ENCODE data around the gene SLAIN2.

DNA sequence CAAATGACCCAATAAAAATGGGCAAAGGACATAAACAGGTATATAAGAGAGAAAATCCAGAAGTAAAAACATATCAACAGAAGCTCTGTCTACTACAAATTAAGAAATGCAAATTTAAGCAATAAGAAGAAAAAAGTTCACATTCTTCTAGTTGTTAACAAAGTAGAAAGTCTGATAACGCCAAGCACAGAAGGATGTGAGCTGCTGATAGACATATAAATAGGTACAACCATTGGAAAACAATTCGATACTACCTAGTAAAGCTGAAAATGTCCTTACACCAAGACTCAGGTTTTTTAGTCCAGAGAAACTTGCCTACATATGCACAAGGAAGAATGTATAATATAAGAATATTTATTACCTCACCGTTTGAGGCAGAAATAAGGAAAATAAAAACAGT lies 35.8 kb upstream of the SLAIN2 start:
- TF ChIP-seq GATA2 (IDR thresholded peaks at IDR 0.05; ENCODE audit: low read depth, low read length), result no peak
- no peak for TF ChIP-seq GATA3 (IDR thresholded peaks at IDR 0.05; ENCODE audit: low read depth, low read length)
